Mucosa of gallbladder (tissue), 1 donor: ENCODE measurements around the gene UBTD1. TPM values are rescaled to one million over a fixed set of nuclear protein-coding genes. Genes with fewer than 3 reads are reported as not detected.
A peak's percentile ranks its signal among the peaks of the same experiment; 100 is the strongest.

ENCODE experiments used
- DNase-seq: peaks from one replicate; pipeline ENCODE4 v3.0.0-alpha.2; 2020; ENCODE audit warnings: low spot score
- total RNA-seq: library from RNA; stranded (reverse); gene quantifications from one replicate; pipeline ENCODE4 v1.2.1, GENCODE V29; 2021
- donor health status: DM: no; HTN: no; CAD: no.

Gene UBTD1
- total RNA-seq, 1 donor from 2014 or later = 13.8 TPM

DNA sequence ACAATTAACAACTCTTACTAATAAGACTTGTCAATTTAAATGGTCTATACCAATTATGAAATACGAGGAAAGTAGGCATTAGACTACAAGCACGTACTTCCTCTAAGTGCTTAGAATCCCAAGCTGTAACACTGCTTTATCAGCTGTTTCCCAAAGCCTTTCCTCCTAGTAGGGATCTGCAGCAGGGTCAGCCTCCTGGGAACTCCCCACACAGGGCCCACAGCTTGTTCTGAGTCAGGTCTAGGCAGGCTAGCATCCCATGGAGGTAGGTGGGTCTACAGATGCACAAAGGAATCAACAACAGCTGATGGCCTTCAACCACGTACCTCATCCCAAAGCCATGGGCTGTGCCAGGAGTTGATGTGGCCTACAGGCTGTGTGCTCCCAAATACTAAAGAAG is 15.2 kb upstream of the UBTD1 start:
- no peak for DNase-seq

DNA sequence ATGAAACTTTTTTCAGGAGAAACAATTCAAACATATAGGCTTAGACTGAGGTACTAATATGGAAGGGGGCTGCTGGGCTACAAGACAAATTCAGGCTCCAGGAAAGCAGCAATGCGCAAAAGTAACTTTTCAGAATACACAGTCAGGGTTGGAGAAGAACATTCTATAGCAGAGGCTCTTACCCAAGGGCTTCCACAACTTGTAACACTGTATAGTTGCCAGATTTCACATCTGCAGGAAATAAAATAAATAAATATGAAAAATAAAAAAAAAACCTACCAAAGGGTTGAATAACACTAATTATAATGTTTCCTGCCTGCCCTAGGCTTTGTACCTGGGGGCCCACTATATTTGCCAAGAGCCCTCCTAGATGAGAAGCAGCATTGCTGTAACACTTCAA is 14.8 kb upstream of the UBTD1 start:
- no peak for DNase-seq

DNA sequence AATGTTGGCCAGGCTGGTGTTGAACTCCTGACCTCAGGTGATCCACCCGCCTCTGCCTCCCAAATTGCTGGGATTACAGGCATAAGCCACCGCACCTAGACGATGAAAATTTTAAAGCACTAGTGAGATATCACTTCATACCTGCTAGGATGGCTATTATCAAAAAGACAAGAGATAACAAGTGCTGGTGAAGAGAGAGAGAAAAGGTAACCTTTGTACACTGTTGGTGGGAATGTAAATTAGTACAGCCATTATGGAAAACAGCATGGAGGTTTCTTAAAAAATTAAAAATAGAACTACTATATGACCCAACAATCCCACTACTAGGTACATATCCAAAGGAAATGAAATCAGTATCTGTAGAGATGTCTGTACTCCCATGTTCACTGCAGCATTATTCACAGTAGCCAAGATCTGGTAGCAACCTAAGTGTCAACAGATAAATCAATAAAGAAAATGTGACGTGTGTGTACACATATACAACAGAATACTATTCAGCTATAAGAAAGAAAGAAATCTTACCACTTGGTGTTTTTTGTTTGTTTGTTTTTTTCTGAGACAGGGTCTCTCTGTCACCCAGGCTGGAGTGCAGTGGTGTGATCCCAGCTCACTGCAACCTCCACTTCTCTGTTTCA is 13.0 kb upstream of the UBTD1 start:
- no peak for DNase-seq

DNA sequence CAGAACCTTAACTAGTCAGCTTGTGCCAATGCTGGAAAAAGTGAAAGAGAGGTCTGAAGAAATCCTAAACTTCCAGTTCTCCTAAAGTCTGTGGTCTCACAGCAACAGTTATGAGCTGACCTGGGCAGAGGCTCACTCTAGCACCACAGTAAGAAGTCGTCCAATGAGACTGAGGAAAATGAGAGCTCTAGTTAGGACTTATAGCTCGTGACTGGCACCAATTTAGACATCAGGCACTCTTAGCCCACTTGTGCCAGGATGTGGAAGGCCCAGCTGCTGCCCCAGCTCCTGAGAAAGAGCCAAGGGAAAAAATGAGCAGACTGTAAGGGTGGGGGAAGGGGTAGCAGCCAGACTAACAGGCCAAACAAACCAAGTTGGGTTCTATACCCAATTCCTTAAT is 8.1 kb upstream of the UBTD1 start:
- DNase-seq = no peak

DNA sequence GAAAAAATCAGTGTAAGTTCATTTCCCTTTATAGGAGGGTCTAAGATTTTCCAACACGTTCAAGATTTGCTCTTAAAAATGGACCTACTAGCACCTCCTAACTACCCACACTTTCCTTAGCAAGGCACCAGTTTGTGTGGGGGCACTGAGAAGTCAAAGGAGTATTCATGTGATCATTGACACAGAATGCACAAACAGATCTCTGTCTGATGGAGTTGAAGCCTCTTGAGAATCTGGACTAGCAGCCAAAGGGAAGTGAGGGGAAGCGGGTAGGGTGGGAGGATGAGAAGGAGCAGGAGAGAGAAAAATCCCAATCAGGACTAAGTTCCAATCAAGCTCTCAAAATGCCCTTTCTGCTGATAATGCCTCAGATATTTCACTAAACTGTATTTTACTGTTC is 4.6 kb upstream of the UBTD1 start:
- DNase-seq = no peak

DNA sequence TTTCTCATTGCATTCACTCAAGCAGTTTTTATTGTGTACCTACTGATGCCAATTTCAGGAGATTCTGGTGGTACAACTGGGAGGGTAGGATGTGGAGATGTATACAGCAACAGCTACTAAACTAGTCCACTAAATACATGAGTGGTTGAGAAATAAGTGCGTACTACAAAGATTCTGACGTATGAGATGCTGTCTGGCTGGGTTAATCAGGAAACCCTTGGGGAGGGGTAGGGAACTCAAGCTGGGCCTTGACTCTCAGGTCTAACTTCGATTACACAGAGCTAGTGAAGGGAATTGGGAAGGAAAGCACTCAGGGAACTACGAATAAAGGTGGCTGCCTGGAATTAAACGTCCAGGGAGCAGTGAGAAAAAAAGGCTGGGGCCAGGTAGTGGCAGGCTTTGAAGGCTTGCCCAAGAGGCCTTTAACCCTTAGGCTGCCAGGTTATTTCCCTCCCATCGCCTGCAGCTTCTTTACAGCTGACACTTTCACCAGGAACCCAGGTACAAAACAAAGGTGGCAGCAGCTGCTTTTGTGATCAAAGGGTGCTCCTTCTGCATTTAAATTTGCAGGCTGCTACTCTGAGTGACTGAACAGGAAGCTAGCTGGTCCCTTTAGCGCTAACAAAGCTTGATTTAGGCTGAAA is 3.7 kb upstream of the UBTD1 start:
- DNase-seq = no peak

DNA sequence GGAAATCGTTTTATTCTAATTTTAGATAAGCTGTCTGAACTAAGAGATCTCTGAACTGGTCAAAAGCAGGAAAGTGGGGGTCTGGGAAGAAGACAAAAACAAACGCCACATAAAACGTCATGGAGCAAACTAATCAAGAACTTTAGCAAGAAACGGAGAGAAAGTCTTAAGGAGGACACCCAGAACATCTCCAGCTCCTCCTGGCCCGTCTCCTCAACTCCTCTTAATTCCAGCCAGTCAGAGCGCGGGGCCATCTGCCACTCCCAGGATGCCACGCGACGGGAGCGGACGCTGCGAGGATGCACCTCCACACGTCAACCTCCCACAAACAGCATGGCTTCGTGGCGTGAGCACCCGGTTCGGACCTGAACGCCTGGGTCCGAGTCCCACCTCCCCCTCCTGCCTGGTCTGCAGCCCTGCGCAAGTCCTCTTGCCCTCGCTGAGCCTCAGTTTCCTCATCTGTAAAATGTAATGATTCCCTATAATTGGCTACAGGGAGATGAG is 1.1 kb upstream of the UBTD1 start:
- peak; percentile 74 for DNase-seq

DNA sequence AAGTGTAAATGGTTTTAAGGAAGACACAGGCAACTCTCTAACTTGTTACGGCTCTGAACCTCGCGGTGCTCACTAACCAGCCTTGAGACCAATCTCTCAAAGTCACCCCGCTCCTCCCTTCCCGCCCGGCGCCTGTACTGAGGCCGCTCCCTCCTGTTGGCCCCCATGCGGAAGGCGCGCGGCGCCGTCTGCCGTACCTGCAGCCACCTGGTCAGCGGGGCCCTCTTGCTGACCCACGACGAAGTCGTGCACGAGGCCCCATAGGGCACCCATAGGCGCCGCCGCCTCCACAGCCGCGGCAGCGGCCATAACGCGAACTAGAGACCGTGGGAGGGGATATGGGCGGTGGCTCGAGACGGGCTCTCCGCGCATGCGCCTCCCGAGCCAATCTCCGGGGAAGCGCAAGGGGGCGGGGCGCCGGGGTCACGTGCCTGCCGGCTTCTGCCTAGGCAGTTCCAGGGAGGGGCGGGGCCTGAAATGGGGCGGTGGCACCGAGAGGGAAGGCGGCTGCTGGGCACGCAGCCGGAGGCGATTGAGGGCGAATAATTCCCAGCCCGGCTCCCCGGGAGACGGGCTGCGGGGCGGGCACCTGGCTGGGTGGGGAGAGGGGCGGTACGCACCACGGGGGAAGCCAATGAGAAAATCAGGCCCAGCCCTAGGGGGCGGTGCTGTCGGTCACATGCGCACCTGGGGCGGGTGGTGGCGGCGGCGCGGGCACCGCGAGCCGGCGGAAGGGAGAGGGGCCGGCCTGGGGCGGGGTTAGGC is 466 bp upstream of the UBTD1 start, which contains the start of gene MMS19:
Gene MMS19, minus strand, starts transcription at position 347 of the 765 bp plus-strand sequence. Its CDS starts 38 bp downstream, at position 309.
- DNase-seq = peak; percentile 99

DNA sequence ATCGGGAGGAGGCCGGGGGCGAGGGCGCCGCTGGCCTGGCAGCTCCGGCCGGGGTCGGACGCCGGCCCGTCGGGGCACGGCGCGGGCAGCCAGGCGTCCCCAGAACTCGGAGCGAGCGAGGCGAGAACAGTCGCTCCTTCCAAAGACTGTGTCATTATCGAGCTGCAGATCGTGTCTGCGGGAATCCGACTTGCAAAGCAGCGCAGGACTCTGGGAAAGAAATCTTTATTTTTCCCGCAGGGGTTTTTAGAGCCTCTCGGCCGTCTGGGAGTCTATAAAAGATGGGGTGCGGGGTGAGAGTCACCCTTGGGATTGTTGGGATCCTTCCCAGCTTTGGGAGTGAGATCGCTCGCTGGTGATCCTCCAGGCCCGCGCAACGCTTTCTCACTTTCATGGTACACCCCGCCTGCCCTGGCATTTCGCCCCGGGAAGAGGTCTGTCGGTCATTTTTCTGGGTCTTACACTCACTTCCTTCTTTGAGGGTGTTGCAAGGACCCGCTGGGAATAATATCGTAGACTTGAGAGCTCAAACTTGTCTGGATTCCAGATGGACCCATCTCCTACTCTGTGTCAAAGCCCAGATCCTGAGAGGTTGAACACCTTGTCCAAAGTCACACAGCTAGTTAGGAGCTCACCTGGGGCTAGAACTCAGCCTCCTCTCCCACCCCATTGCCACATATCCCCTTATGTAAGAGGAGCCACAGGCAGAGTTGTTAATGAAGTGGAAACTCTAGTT is 1.0 kb downstream of the UBTD1 start:
- peak; percentile 46 for DNase-seq

DNA sequence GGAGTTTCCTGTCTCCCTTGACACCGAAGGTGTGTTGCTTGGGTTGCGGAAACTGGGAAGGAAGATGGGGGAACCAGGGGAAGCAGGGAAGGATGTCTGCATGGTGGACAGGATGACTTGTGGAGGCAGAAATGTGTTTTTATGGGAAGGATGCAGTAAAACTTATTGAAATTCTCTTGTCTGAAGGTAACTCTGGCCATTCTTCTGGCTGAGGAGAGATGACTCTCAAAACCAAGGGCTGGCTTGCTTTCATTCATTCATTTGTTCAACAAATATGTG is 1.5 kb downstream of the UBTD1 start:
- no peak for DNase-seq

DNA sequence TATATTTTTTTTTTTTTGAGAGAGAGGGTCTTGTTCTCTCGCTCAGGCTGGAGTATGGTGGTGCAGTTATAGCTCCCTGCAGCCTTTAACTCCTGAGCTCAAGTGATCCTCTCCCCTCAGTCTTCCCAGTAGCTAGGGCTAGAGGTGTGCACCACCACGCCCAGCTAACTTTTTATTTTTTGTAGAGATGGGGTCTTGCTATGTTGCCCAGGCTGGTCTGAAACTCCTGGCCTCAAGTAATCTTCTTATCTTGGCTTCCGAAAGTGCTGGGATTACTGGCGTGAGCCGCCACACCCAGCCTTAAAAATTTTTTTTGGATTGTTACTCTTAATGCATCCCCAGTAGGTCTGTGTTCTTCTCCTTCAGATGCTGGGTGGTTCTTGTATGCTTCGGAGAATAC is 4.2 kb downstream of the UBTD1 start:
- no peak for DNase-seq

DNA sequence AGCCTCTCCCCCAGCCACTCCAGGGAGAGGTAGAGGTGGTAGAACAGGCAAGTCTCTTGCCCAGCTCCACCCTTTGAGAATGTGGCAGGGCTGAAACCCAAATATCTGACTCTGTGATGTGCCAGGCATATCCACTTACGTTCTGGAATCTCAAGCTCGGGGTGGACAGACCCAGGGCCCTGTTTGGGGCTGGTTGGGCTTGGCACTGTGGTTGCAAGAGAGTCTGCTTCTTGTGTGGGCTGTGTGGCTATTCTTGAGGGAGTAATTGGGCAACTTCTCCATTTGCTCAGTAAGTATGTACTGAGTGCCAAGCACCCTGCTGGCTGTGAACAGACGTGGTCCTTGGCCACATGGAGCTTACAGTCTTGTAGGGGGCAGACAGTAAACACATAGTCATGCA is 4.7 kb downstream of the UBTD1 start:
- no peak for DNase-seq

DNA sequence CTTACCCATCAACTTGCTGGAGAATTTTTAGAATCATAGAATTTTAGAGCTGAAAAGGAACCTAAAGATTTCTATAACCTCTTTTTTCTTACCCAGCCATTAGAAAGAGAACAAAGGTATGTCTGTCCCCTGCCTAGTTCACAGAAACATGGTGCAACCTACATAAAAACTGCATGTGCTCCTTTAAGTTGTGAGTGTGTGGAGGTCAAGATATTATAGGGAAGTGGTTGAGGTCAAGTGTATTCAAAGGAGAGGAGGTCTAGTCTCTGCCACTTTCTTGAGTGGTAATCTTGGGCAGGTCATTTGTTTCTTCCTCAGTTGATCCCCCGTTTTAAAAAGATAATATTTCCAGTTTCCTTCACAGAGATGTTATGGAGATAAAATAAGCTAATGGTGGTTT is 6.4 kb downstream of the UBTD1 start:
- no peak for DNase-seq

DNA sequence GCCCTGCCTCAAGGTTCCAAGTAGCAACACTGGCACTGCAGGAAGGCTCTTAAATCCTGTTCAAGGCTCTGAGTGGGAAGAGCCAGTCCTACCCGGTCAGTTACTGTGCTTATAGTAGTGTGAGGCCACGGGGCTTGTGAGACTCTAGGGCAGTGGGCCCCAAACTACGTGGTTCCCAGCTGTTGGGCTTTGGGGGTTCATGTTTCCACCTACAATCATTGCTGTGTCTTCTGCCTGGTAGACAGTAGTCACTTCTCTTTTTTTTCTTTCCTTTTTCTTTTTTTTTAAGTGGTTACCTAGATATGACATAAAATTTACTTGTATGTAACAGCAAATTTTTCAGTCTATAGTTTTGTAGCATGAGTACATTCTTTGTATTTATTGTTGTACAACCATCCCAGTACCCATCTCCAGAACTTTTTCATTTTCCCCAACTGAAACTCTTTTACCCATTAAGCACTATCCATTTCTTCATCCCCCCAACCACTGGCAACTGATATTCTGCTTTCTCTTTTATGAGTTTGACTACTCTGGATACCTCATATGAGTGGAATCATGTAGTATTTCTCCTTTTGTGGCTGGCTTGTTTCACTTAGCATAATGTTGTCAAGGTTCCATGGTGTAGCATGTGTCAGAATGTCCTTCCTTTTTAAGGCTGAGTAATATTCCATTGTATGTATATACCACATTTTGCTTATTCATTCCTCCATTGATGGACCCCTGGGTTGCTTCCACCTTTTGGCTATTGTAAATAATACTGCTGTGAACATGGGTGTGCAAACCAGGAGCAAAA is 7.7 kb downstream of the UBTD1 start:
- DNase-seq = no peak

DNA sequence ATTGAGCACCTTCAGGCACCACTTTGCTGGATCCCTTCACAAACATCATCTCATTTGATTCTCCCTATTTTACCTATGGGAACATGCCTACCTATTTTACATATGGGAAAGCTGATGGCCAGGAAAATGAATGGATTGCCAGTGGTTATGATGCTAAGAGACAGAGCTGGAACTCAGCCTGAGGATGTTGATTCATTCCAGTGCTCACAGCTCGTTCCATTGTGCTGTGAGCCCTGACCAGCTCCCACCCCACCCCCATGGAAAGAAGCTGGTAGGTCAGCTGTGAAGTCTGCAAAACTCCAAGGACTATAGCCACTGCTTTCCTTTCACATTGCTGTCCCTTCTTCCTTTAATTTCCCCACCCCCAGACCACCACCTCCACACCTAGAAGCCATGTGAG is 9.6 kb downstream of the UBTD1 start:
- DNase-seq = no peak

DNA sequence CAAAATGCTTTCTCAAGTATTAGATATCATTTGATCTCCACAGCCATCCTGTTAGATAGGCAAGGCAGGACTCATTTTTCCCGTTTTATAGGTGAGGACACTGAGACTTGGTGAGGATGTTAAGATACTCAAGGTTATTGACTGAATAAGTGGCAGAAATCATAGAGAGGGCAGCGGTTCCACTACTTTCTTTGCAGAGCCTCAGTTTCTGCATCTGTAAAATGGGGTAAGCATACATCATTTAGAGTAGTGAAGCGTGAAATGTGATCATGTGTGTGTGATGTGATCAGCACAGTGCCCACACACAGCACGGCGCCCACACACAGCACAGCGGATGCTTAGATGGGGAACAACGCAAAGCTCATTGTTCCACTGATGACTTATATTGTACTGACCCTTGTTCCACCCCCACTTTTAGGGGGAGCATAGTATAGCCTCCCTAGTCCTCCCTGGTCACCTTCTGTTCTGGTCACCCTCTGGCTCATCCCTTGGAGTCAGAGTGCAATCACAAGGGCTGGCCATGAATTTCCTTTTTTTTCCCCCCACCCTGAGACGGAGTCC is 10.5 kb downstream of the UBTD1 start:
- no peak for DNase-seq

DNA sequence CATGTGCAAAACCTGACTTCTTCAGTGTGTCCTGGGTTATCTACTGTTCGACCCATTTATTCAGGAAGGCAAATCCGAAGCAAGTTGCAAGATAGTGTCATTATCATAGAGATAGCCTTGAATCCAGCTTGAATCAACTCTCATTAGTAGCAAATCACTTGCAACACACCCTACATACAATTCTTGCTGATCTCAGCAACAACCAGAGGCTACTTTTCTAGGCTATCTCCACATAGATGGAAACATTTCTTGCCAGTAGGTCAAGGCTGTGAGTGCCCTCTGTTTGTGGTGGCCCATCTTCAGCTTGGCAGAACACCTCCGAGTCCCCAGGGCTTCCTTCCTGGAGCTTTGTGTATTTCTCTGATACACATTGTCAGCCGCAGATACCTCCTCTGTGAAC is 12.0 kb downstream of the UBTD1 start:
- DNase-seq = no peak

DNA sequence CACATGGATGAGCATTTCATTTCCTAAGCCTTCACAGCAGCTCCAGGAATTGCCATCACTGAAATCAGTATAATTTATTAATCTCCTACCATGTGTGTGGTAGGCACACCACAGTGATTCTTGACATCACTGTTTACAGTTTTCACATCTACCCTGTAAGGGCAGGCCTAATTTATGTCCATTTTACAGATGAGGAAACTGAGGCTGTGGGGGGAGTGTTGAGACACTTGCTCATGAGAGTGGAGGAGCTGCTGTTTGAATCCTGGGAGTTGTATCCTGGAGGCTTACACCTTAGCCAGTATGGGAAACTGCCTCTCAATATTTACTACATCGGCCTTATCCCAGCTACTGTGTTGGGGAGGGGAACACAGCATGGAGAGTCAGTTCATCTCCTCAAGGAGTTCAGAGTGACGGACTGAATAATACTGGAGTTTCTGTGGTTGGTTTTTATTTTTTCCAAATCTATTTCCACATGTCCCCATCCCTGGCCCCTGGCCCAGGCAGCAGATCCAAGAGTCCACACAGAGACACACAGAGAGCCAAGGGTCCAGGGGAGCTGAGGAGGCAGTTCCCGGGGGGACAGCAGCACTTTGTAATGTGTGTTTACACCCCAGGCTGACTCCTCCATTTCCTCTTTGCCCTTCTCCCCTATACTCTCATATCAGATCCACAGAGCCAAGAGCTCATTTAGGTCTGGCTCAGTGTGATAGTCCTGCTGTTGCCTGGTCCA is 13.2 kb downstream of the UBTD1 start:
- DNase-seq = no peak

DNA sequence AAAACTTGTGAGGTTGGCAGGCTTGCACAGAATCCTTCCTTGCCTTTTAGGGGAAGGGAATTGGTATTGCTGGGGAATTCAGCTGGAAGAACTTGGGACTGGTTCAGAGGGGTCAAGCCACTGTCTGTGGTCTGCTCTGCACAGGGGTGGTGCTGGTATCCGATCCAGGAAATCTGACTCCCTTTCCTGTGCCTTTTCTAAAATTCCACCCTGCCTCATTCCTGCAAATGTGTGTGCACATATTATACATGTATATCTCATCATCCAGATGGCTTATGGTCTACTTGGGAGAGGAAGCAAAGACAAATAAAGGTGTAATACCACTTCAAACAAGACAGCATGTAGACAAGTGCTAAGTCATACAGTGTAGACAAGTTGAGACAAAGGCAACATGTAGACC is 14.3 kb downstream of the UBTD1 start:
- DNase-seq = no peak

DNA sequence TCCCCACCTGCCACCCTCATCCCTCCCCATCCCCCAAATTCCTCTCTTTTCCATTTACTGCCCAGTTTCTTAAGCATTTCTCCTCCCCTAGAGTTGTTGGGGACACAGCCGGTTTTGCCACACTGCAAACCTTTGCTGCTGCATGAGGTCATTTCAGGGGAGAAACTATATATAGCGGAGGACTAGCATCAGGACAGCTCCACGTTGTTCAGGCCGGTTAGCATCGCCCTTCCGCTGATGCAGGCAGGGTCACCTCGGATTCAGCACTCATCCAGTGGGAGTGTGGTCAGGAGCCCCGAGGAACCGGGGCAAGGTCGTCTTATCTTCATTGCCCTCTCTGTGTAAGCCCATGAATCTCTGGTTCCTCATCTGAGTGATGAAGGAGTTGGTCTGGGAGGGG is 15.6 kb downstream of the UBTD1 start:
- DNase-seq = no peak
